T-helper 2 cell treated with Interferon-gamma antibody and Interleukin-4, amounts not matched to agents 5 μg/mL and 100 μg/mL, for 36 hours (primary cell): ENCODE results near the gene RAB3GAP1.

ENCODE experiments used
- DNase-seq: peaks from one replicate; pipeline ENCODE4 v3.0.0; 2021; ENCODE audit warnings: low spot score
- H3K27ac Mint-ChIP-seq: one replicate; pipeline ENCODE4 v1.8.0; 2021; ENCODE audit warnings: mild to moderate bottlenecking, mixed read lengths
- H3K27me3 Mint-ChIP-seq: one replicate; pipeline ENCODE4 v1.8.0; 2021; ENCODE audit warnings: low read depth, mixed read lengths
- H3K36me3 Mint-ChIP-seq: one replicate; pipeline ENCODE4 v1.8.0; 2021; ENCODE audit warnings: low read depth, mixed read lengths
- H3K4me1 Mint-ChIP-seq: one replicate; pipeline ENCODE4 v1.8.0; 2021; ENCODE audit warnings: low read depth, mixed read lengths
- H3K4me3 Mint-ChIP-seq: one replicate; pipeline ENCODE4 v1.8.0; 2022; ENCODE audit warnings: mild to moderate bottlenecking, moderate library complexity, mixed read lengths
- H3K9me3 Mint-ChIP-seq: one replicate; pipeline ENCODE4 v1.8.0; 2021; ENCODE audit warnings: mixed read lengths

Gene RAB3GAP1

GRCh38 chr2:135144343-135144742, 92.3 kb downstream of the RAB3GAP1 start:
- Mint-ChIP-seq H3K27ac (peak overlapping the region; percentile 15), H3K4me3 (no peak overlapping the region), H3K27me3 (no peaks in the 10 kb centered on the region), H3K4me1 (no peaks in the 10 kb centered on the region), H3K36me3 (peaks cover 46% of the 10 kb centered on the region), H3K9me3 (peaks cover 34% of the 10 kb centered on the region)
- DNase-seq = no peak

GRCh38 chr2:135149251-135149650, 97.2 kb downstream of the RAB3GAP1 start:
- Mint-ChIP-seq H3K27me3 (no peaks in the 10 kb centered on the region), H3K9me3 (peaks cover 6% of the 10 kb centered on the region), H3K36me3 (peaks cover 39% of the 10 kb centered on the region), H3K27ac (no peak overlapping the region), H3K4me3 (no peak overlapping the region), H3K4me1 (peaks cover 17% of the 10 kb centered on the region)
- DNase-seq = no peak

GRCh38 chr2:135150725-135151124, 98.6 kb downstream of the RAB3GAP1 start:
- no peaks in the 10 kb centered on the region for H3K9me3 Mint-ChIP-seq
- peaks cover 28% of the 10 kb centered on the region for H3K4me1 Mint-ChIP-seq
- H3K27me3 Mint-ChIP-seq = no peaks in the 10 kb centered on the region
- H3K27ac Mint-ChIP-seq = no peak overlapping the region
- no peak for DNase-seq
- no peak overlapping the region for H3K4me3 Mint-ChIP-seq
- peaks cover 47% of the 10 kb centered on the region for H3K36me3 Mint-ChIP-seq

GRCh38 chr2:135151615-135152014, 99.5 kb downstream of the RAB3GAP1 start:
- DNase-seq = no peak
- Mint-ChIP-seq H3K27ac (no peak overlapping the region), H3K36me3 (peaks cover 52% of the 10 kb centered on the region), H3K9me3 (no peaks in the 10 kb centered on the region), H3K27me3 (no peaks in the 10 kb centered on the region), H3K4me1 (peaks cover 28% of the 10 kb centered on the region), H3K4me3 (no peak overlapping the region)

DNA sequence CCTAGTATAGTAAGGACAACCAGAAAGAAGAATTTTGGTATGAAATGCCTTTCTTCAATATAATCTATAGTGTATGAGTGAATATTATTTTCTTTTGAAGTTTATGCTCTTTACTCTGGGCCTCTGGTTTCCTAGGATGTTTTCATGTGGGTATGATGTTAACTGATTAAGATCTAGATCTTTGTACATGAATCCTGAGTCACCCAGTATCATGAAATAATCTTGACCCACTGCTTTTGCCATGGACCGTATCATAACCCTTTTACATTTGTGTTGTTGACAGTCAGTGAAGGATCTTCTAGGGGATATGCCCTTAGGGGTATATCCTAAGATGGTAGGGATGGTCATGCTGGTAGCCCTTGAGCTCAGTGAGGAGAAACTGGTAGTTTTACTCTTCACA, 100.3 kb downstream of the RAB3GAP1 start:
- H3K27ac Mint-ChIP-seq = no peak overlapping the region
- H3K4me1 Mint-ChIP-seq = peaks cover 28% of the 10 kb centered on the region
- no peaks in the 10 kb centered on the region for H3K27me3 Mint-ChIP-seq
- H3K9me3 Mint-ChIP-seq = no peaks in the 10 kb centered on the region
- no peak for DNase-seq
- no peak overlapping the region for H3K4me3 Mint-ChIP-seq
- peaks cover 57% of the 10 kb centered on the region for H3K36me3 Mint-ChIP-seq

DNA sequence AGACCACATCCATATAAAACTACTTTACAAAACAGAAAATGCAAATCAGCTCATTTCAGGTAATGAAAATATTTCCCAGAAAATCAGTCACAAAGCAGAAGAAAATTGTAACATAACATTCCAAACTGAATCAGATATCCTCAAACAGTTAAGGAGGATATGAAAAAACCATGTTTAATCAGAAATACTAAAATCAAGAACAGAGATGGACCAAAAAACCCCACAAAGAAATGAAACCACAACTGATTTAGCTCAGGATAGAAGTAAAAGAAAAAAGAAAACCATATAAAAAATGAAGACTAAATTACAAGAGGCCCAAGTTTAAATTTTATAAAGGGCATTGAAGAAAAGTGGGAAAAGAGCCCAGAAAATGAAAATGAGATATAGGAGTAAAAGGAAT, 102.9 kb downstream of the RAB3GAP1 start:
- Mint-ChIP-seq H3K36me3 (peaks cover 76% of the 10 kb centered on the region), H3K9me3 (no peaks in the 10 kb centered on the region), H3K4me1 (peaks cover 28% of the 10 kb centered on the region), H3K4me3 (no peak overlapping the region), H3K27ac (no peak overlapping the region), H3K27me3 (no peaks in the 10 kb centered on the region)
- DNase-seq = no peak

- no peak for DNase-seq
- Mint-ChIP-seq H3K27ac (peak overlapping the region; percentile 6), H3K27me3 (no peaks in the 10 kb centered on the region), H3K36me3 (peaks cover 60% of the 10 kb centered on the region), H3K4me1 (peaks cover 13% of the 10 kb centered on the region), H3K9me3 (no peaks in the 10 kb centered on the region), H3K4me3 (no peak overlapping the region)
These were observed 105.8 kb downstream of the RAB3GAP1 start for GRCh38 chr2:135157856-135158255.

GRCh38 chr2:135159191-135159590, 107.1 kb downstream of the RAB3GAP1 start:
- Mint-ChIP-seq H3K27me3 (no peaks in the 10 kb centered on the region), H3K36me3 (peaks cover 52% of the 10 kb centered on the region), H3K9me3 (no peaks in the 10 kb centered on the region), H3K4me1 (peaks cover 13% of the 10 kb centered on the region), H3K4me3 (no peak overlapping the region), H3K27ac (no peak overlapping the region)
- no peak for DNase-seq

DNA sequence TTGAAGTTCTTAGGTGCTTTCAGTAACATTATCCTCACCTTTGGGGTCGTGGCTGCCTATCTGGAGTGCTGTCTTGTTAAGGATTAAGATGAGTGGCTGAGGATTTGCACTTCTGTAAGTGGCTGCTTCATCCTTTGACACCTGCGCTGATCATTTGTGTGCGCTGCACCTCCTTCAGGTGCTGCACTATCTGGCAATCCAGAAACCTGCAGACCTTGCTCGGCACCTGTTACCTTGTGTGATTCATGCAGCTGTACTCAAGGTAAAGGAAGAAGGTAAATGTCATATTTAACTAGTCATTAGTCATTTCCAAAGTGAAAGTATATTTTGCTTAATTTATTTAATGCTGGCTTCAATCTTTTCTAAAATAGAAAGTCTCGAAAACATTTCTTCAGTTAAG, 110.3 kb downstream of the RAB3GAP1 start:
- Mint-ChIP-seq H3K9me3 (no peaks in the 10 kb centered on the region), H3K27me3 (no peaks in the 10 kb centered on the region), H3K27ac (no peak overlapping the region), H3K4me1 (peaks cover 1% of the 10 kb centered on the region), H3K4me3 (no peak overlapping the region), H3K36me3 (peaks cover 34% of the 10 kb centered on the region)
- no peak for DNase-seq

- peaks cover 1% of the 10 kb centered on the region for H3K4me1 Mint-ChIP-seq
- DNase-seq = no peak
- H3K36me3 Mint-ChIP-seq = peaks cover 33% of the 10 kb centered on the region
- H3K27ac Mint-ChIP-seq = no peak overlapping the region
- H3K27me3 Mint-ChIP-seq = no peaks in the 10 kb centered on the region
- no peak overlapping the region for H3K4me3 Mint-ChIP-seq
- H3K9me3 Mint-ChIP-seq = no peaks in the 10 kb centered on the region
These were observed 110.7 kb downstream of the RAB3GAP1 start for GRCh38 chr2:135162786-135163185.

DNA sequence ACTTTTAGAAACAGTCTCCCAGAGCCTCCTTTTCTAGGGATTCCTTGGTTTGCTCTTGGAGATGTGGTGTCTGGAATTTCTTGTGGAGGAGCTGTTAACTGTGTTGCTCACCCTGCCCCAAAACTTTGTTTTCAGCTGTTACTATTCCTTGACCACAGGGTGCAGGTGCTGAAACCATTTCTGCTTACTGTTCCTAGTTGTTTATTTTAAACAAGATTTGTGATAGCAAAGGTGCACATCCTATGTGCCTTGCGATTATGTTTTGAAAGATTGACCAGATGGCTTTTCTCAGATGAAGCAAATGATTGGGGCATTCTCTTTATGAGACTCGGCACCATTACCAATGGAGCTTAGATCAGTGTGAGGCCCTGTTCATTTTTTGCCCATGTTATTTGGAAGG, 111.2 kb downstream of the RAB3GAP1 start:
- Mint-ChIP-seq H3K27ac (no peak overlapping the region), H3K4me3 (no peak overlapping the region), H3K4me1 (peaks cover 1% of the 10 kb centered on the region), H3K9me3 (no peaks in the 10 kb centered on the region), H3K27me3 (no peaks in the 10 kb centered on the region), H3K36me3 (peaks cover 28% of the 10 kb centered on the region)
- no peak for DNase-seq

DNA sequence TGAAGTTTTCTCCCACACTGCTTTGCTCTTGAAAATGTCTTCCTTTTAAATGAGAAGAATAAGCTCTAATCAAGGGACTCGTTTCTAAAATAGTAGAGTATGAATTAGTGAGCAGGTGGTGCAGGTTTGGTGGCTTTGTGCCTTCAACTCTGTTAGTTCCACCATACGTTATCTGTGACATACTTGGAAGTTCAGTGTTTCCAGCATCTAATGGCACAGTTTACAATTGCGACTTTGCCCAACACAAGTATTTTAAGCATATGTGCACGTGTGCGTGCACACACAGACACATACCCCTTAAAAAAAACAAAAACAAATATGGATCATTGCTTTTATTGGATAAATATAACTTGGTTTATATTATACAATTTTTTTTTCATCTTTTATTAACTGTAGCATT, 111.8 kb downstream of the RAB3GAP1 start:
- Mint-ChIP-seq H3K27ac (no peak overlapping the region), H3K4me1 (peaks cover 1% of the 10 kb centered on the region), H3K9me3 (no peaks in the 10 kb centered on the region), H3K4me3 (no peak overlapping the region), H3K27me3 (no peaks in the 10 kb centered on the region), H3K36me3 (peaks cover 26% of the 10 kb centered on the region)
- DNase-seq = no peak

GRCh38 chr2:135164431-135164830, 112.3 kb downstream of the RAB3GAP1 start:
- no peak overlapping the region for H3K27ac Mint-ChIP-seq
- H3K36me3 Mint-ChIP-seq = peaks cover 27% of the 10 kb centered on the region
- H3K9me3 Mint-ChIP-seq = no peaks in the 10 kb centered on the region
- H3K4me3 Mint-ChIP-seq = no peak overlapping the region
- no peaks in the 10 kb centered on the region for H3K27me3 Mint-ChIP-seq
- DNase-seq = no peak
- H3K4me1 Mint-ChIP-seq = peaks cover 3% of the 10 kb centered on the region

DNA sequence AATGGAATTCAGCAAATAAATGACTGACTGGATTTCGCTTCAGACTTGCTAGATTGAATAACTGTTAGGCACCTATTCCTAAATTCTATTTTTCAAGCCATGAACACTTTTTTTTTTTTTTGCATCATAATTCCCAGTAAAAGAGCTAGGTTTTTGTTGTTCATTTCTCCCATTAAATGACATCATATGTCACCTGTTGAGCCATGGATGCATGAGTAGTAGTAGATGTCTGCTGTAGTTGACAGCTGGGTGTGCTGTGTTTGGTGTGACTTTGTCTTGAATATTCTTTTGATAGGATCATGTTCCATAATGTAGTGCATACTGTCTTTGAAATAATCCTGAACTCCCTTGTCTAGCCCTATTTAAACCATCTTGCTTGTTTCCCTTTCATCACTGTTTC, 115.2 kb downstream of the RAB3GAP1 start:
- Mint-ChIP-seq H3K27ac (no peak overlapping the region), H3K27me3 (no peaks in the 10 kb centered on the region), H3K36me3 (peaks cover 37% of the 10 kb centered on the region), H3K4me3 (no peak overlapping the region), H3K9me3 (no peaks in the 10 kb centered on the region), H3K4me1 (peaks cover 10% of the 10 kb centered on the region)
- DNase-seq = no peak

GRCh38 chr2:135168204-135168856, 116.2 kb downstream of the RAB3GAP1 start:
- peaks cover 40% of the 10 kb centered on the region for H3K36me3 Mint-ChIP-seq

More at GRCh38 chr2:135168204-135168856, 116.2 kb downstream of the RAB3GAP1 start:
- no peak overlapping the region for H3K27ac Mint-ChIP-seq
- H3K27me3 Mint-ChIP-seq = no peaks in the 10 kb centered on the region
- no peaks in the 10 kb centered on the region for H3K9me3 Mint-ChIP-seq
- no peak overlapping the region for H3K4me3 Mint-ChIP-seq
- DNase-seq = no peak
- peaks cover 9% of the 10 kb centered on the region for H3K4me1 Mint-ChIP-seq
